Stimulated activated CD4-positive, alpha-beta T cell treated with anti-CD3 and anti-CD28 coated beads, Interleukin-4, amount 100 ng/mL, for 24 hours (primary cell): ENCODE data around the gene TMEM208.

Experiments
- DNase-seq: peaks from one replicate; pipeline ENCODE4 v3.0.0-alpha.2; 2020

The TMEM208 gene

DNA sequence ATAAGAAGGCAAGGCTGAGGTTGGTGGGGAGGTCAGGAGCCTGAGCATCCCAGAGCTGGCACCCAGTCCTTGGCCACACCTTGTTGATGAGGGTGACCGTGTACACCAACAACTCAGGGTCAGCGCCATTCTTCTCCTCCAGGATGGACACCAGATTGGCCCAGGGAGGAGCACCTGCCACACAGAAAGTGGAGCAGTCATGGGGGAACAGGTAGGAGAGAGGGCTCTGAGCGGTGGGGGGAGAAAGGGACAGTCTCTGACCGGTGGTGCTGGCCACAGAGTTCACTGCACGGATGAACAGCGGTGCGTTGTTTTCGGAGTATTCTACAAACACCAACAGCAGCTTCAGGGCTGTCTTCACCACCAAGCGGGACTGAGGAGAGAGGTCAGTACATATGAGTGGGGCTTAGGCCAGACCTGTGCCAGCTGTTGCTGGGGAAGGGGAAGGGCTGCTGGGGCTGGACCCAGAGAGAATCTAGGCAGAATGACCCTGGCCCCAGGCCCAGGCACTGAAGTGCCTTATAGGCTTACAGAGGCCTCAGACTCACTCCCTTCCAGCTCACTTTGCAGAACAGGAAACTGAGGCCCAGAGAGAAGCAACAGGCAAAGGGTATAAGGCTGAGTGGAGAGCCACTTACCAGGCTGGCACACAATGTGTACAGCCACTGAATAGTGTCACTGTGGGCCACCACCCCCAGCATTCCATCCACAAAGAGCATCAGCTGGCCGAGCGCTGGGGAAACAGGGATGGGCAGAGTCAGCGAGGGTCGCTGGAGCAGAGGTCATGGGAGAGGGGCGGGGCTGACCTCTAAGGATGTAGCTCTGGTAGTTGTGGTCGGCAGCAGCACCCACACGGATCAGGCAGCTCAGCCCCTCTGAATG, 10.7 kb downstream of the TMEM208 start:
- no peak for DNase-seq

- no peak for DNase-seq
Measured at GRCh38 chr16:67238278-67238575, 11.3 kb downstream of the TMEM208 start.

DNA sequence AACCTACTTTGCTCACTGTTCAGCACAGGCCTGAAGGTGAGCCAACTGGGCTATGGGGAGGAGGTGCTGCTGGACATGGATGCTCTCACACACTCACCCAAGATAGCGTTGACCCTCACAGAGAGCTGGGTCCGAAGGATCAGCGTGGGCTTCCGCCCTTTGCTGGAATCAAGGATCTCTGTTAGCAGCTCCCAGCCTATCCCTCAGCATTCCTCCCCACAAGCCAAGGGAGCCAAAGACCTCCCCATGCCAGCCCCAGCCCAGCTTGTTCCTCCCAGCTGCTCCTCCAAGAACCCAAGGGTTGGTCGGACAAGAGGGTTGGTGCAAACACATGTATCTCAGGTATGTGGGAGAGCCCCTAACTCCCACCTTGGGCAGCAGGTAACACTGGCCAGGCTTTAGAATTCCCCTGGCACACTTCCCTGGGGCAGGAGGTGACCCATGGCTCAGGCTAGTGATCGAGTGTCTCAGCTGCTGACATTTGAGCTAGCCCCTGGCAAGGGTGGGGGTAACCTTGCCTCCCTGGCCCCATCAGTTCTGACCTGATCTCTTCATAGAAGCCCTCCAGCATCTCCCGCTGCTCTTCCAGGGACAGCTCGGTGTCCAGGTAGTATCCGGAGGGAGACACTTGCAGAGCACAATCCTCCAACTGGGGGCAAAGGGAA, 12.0 kb downstream of the TMEM208 start:
- DNase-seq = no peak

- DNase-seq = no peak
Measured at GRCh38 chr16:67240506-67240905, 13.6 kb downstream of the TMEM208 start.

DNA sequence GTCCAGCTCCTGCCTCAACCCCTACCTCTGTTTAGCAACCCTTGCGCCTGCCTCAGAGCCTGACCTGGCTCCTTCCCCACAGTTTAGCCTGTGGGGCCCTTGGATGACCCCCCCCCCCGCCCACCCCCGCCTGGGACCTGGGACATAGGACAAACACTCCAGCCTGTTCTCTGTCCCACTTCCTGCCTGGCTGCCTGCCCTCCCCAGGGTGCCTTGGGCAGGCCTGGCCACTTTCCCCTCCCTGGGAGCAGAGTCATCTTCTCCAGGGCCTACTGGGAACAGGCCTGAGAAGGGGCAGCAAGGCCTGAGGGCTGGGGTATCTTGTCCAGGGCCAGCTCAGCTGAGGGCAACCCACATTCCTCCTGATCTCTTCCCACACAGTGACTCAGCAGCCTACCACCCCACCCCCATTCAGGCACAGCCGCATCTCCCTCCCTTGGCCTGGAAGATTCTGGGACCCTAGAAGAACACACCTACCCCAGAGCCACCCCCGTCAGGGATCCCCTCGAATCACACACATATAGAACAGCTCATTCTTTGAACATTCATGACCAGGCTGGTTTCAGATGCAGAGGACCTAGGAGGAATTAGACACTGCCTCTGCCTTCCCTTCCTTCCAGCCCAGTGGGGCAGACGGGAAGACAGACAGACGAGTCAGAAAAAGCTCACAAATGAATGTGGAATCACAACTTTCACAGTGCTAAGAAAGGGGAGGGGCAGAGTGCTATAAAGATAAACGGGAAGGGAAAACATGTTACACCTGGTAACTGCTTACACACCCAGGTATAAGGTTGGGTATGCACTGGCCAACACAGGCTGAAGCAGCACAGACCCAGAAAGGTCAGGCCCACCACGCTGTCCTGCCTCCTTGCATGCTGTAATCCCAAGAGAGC, 14.3 kb downstream of the TMEM208 start:
- no peak for DNase-seq

DNA sequence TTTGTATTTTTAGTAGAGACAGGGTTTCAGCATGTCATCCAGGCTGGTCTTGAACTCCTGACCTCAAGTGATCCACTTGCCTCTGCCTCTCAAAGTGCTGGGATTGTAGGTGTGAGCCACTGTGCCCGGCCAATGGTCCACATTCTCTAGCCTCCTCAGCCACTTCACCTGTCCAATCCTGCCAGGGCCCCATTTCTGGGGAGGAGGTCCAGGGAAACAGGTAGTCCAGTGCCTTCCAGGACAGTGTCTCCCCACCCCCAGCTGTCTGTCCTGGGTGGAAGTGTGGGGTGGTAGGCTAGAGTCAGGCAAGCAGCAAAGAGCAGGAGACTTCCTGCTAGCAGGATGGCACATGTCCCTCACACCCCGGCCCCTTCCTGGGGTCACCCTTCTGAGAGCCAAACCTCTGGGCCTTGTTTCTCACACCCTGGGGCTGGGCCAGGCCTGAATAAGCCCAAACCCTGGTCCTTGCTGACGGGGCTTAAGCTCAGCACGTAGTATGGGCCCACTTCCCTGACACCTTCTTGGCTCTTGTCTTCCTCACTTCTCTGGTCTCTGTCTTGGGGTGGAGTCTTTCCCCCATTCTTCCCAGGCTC, 15.3 kb downstream of the TMEM208 start:
- DNase-seq = no peak

- DNase-seq = no peak
Measured at GRCh38 chr16:67243481-67243880, 16.6 kb downstream of the TMEM208 start.

GRCh38 chr16:67244387-67245185, 17.7 kb downstream of the TMEM208 start:
- peak; percentile 83 for DNase-seq

GRCh38 chr16:67245186-67245585, 18.3 kb downstream of the TMEM208 start:
- no peak for DNase-seq

DNA sequence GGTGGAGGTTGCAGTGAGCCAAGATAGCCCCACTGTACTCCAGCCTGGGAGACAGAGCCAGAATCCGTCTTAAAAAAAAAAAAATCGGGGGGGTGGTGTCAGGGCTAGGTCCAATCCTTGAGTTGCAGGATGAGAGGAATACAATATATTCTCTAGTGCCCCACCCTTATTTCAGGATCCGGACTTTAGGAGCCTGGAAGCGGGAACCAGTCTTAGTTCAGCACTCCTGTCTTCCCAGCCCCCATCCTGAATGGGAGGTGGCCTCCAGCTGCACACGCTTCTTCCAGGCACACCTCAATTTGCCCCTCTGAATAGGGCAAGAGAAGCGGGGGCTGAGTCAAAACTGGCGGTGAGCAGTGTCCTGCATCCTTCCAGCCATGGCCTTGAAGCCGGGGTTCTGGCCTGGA, 18.7 kb downstream of the TMEM208 start:
- no peak for DNase-seq

DNA sequence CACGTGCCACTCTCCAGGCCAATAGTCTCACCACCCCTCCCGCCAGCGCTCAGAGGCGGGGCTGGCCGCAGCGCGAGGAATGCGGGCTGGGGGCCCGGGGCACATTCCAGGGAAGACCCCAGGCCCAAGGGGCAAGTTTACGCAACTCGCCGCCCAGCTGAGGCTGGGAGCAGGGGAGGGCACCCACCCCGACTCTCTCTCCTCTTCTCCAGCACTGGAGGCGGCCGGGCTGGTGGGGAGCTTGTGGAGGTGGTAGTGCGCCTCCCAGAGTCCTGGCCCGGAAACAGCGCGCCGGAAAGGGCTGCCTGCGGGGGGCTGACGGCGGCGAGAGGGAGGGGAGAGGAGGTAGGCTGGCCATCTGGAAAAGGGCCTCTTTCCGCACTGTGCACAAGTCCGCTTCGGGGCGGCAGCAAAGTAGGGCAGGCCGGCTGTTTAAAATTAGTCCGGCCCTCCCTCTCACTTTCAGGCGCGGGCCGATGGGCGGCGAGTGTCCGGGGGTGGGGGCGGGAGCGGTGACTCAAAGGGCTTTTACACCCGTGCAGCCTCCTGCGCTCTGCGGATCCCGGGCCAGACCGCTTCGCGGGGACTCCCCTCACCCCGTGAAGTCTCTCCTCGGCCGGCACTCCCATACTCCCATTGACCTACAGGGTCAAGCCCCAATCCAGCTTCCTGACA, 19.3 kb downstream of the TMEM208 start:
- peak; percentile 38 for DNase-seq

- DNase-seq = no peak
Measured at GRCh38 chr16:67246756-67247191, 19.8 kb downstream of the TMEM208 start.

GRCh38 chr16:67247192-67248072, 20.5 kb downstream of the TMEM208 start, which contains the start of gene FHOD1:
FHOD1 (minus strand) TSS chr16:67247481; CDS start chr16:67247410, 71 bp downstream.
- DNase-seq = peak; percentile 97

- DNase-seq = no peak
Measured at GRCh38 chr16:67248073-67248400, 21.1 kb downstream of the TMEM208 start.

- DNase-seq = no peak
Measured at GRCh38 chr16:67248401-67249177, 21.7 kb downstream of the TMEM208 start, which contains the start of gene SLC9A5. SLC9A5 (plus strand) TSS chr16:67248979; CDS start chr16:67249015, 36 bp downstream.

DNA sequence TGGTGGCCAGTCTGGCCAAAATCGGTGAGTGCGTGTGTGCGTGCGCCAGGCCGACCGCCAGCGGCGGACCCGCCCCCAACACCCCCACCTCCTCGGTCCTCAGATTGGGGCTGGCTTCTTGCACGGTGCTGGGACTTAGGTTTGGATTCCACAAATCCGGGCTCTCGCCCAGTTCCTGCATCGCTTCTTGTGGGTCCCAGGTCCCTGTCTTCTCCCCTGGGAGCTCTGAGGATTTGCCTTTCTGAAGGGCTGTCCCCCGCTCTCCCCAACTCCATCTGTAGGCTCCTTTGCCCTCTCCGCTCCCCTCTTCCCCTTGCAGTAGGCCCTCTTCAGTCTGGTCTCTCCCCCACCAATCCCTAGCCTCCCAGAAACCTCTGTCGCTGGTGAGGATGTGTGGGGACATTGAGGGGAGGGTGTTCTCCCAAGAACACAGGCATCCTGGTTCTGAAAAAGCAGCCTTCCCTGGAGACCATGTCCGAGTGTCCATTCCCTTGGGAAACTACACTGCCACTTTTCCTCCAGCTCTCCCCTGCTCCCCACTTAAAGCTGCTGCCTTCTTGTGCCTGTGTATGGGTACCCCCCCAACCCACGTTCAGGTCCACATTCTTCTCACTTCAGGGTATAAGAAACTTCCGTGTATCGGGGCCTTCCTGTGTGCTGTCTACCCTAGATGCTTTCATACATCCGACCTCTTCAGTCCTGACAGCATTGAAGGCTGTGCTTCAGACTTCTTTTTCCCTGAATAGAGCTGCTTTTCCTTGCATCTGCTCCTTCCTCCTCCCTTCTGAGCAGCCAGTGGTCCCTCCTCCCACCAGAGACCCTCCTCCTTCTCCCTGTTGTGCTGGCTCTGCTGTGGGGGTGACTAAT, 22.5 kb downstream of the TMEM208 start:
- DNase-seq = no peak

GRCh38 chr16:67250045-67250327, 23.1 kb downstream of the TMEM208 start:
- no peak for DNase-seq

DNA sequence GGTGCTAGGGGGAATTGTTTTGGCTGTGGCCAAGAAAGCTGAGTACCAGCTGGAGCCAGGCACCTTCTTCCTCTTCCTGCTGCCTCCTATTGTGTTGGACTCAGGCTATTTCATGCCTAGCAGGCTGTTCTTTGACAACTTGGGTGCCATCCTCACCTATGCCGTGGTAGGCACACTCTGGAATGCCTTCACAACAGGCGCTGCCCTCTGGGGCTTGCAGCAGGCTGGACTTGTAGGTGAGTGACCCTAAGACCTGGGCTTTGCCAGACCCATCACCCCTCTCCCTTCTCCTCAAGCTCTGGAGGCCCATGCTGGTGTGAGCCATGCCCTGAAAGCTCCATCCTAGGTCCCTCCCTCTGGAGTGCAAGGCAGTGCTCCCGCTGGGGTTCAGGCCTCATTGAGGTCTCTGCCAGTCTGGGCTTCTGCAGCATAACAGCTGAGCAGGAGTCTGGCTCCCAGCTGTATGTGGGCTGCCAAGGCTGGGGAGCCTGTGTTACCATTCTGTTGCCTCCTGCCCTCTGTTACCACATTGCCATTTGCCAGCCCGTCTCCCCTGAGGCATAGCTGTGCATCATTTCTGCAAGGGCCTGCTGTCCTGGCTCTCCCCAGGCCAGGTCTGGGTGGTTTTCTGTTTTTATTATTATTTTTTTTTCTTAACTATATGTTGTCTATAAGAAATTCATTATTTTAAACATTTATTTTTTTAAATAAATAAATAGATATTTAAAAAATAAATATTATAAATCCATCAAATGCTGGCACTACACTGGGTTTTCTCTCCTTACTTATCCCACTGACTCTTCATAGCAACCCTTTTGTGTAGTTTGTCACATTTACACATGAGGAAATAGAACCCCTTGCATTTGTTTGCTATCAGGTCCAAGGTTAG, 25.9 kb downstream of the TMEM208 start:
- DNase-seq = no peak
